Effector CD4-positive, alpha-beta T cell (primary cell): Measurements from ENCODE around the gene MRPL34.

Experiments
- DNase-seq: peaks from one replicate; pipeline ENCODE4 v3.0.0-alpha.2; 2020

Gene MRPL34

DNA sequence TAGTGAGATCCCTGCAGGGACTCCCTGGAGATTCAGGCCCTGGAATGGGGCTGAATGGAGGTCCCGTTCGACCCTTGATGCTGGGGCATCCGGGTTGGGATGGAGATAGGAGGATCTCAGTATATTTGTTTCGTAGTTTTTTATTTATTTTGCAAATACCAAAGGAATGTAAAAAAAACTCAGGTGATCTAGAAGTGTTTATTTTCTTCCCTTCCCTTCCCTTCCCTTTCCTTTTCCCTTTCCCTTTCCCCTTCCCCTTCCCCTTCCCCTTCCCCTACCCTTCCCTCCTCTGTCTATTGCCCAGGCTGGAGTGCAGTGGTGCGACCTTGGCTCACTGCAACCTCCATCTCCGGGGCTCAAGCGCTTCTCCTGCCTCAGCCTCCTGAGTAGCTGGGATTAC is 36.2 kb downstream of the MRPL34 start:
- no peak for DNase-seq

- DNase-seq = peak; percentile 71
Observed at GRCh38 chr19:17346109-17346671, 40.5 kb downstream of the MRPL34 start.

DNA sequence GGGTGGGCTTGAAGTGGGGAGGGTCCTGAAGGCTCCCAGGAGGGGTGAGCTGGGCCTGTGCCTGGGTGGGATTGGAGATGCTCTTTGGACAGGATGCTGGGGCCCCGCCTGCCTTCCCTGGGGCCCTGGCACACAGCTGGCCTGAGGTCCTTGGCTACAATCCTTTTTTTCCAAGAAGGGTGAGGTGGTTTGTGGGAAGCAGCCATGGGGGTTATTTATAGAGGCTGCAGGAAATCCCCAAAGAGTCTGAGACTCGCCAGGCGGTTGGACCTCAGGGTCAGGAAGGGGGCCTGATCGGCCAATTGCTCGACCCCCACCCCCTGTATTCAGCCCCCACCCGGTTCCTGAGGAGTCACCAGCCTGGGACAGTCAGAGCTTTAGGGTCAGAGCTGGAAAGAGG is 41.7 kb downstream of the MRPL34 start:
- DNase-seq = no peak

GRCh38 chr19:17347877-17348276 is 42.2 kb downstream of the MRPL34 start:
- DNase-seq = no peak

GRCh38 chr19:17348700-17349099 is 43.0 kb downstream of the MRPL34 start:
- DNase-seq = no peak

DNA sequence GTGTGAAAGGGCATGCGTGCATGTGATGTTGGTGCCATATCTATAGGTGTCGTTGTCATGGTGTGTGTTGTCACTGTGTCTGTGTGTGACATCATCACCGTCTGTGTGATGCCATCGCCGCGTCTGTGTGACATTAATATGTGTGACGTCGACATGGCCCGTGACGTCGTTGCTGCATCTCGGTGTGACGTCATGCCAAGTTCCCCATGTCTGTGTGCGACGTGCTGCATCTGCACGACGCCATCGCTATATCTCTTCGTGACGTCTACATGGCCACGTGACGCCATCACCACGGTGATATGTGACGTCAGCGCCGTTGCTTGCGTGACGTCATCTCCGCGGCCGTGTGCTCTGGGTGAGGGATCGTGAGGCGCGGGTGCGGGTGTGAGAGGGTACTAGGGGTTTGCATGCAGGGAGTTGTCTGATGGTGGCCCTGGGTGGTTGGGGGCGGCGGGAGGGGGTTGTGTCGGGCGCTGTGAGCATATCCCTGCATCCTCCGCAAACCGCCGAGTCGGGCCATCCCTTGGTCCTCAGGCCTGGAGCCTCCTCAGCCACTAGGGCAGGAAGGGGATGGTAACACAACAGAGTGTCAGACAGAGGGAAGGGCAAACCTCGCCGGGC is 46.3 kb downstream of the MRPL34 start:
- no peak for DNase-seq

- DNase-seq = no peak
Observed at GRCh38 chr19:17352608-17353280, 47.1 kb downstream of the MRPL34 start.

GRCh38 chr19:17353386-17353785 is 47.7 kb downstream of the MRPL34 start:
- no peak for DNase-seq
